ENCODE results near the gene GNAL. TPM values are rescaled to one million over a fixed set of nuclear protein-coding genes. Genes with fewer than 3 reads are reported as not detected.

Gene GNAL
- total RNA-seq, 1 donor from 2014 or later = 12.0 TPM

- no peak for DNase-seq (ENCODE audit: low spot score in 2 of 2, unreplicated experiment in 2 of 2)
- no peak overlapping the region for H3K4me3 Mint-ChIP-seq
- no peaks in the 10 kb centered on the region for H3K36me3 Mint-ChIP-seq
- H3K27ac Mint-ChIP-seq = no peak overlapping the region
- H3K27me3 Mint-ChIP-seq (ENCODE audit: low read depth) = no peaks in the 10 kb centered on the region
- H3K9me3 Mint-ChIP-seq = no peaks in the 10 kb centered on the region
- peaks cover 3% of the 10 kb centered on the region for H3K4me1 Mint-ChIP-seq
- no peak for TF ChIP-seq CTCF (IDR thresholded peaks at IDR 0.05; ENCODE audit: unreplicated experiment)
These were observed 134.5 kb downstream of the GNAL start for GRCh38 chr18:11823545-11823944.

- Mint-ChIP-seq H3K9me3 (no peaks in the 10 kb centered on the region), H3K36me3 (no peaks in the 10 kb centered on the region), H3K27ac (no peak overlapping the region), H3K4me3 (no peak overlapping the region), H3K27me3 (ENCODE audit: low read depth) (no peaks in the 10 kb centered on the region), H3K4me1 (peaks cover 12% of the 10 kb centered on the region)
- TF ChIP-seq CTCF (IDR thresholded peaks at IDR 0.05; ENCODE audit: unreplicated experiment) = no peak
- DNase-seq (ENCODE audit: low spot score in 2 of 2, unreplicated experiment in 2 of 2) = no peak
These were observed 137.8 kb downstream of the GNAL start for GRCh38 chr18:11826836-11827235.

- no peak for DNase-seq (ENCODE audit: low spot score in 2 of 2, unreplicated experiment in 2 of 2)
- no peaks in the 10 kb centered on the region for H3K9me3 Mint-ChIP-seq
- TF ChIP-seq CTCF (IDR thresholded peaks at IDR 0.05; ENCODE audit: unreplicated experiment) = no peak
- no peaks in the 10 kb centered on the region for H3K36me3 Mint-ChIP-seq
- H3K27ac Mint-ChIP-seq = peak overlapping the region; percentile 5
- H3K4me1 Mint-ChIP-seq = peaks cover 9% of the 10 kb centered on the region
- no peaks in the 10 kb centered on the region for H3K27me3 Mint-ChIP-seq (ENCODE audit: low read depth)
- H3K4me3 Mint-ChIP-seq = no peak overlapping the region
These were observed 139.8 kb downstream of the GNAL start for GRCh38 chr18:11828786-11829432.

GRCh38 chr18:11830585-11830984, 141.5 kb downstream of the GNAL start:
- DNase-seq (ENCODE audit: low spot score in 2 of 2, unreplicated experiment in 2 of 2) = no peak
- no peak for TF ChIP-seq CTCF (IDR thresholded peaks at IDR 0.05; ENCODE audit: unreplicated experiment)
- Mint-ChIP-seq H3K4me3 (no peak overlapping the region), H3K9me3 (no peaks in the 10 kb centered on the region), H3K4me1 (peaks cover 9% of the 10 kb centered on the region), H3K36me3 (no peaks in the 10 kb centered on the region), H3K27me3 (ENCODE audit: low read depth) (no peaks in the 10 kb centered on the region), H3K27ac (no peak overlapping the region)

- H3K9me3 Mint-ChIP-seq = no peaks in the 10 kb centered on the region
- no peaks in the 10 kb centered on the region for H3K27me3 Mint-ChIP-seq (ENCODE audit: low read depth)
- H3K36me3 Mint-ChIP-seq = no peaks in the 10 kb centered on the region
- no peak for TF ChIP-seq CTCF (IDR thresholded peaks at IDR 0.05; ENCODE audit: unreplicated experiment)
- DNase-seq (ENCODE audit: low spot score in 2 of 2, unreplicated experiment in 2 of 2) = no peak
- H3K27ac Mint-ChIP-seq = no peak overlapping the region
- no peak overlapping the region for H3K4me3 Mint-ChIP-seq
- peaks cover 9% of the 10 kb centered on the region for H3K4me1 Mint-ChIP-seq
These were observed 142.9 kb downstream of the GNAL start for GRCh38 chr18:11831921-11832320.

- Mint-ChIP-seq H3K4me1 (no peaks in the 10 kb centered on the region), H3K27me3 (ENCODE audit: low read depth) (no peaks in the 10 kb centered on the region), H3K27ac (no peak overlapping the region), H3K36me3 (no peaks in the 10 kb centered on the region), H3K9me3 (no peaks in the 10 kb centered on the region), H3K4me3 (no peak overlapping the region)
- TF ChIP-seq CTCF (IDR thresholded peaks at IDR 0.05; ENCODE audit: unreplicated experiment) = no peak
- DNase-seq (ENCODE audit: low spot score in 2 of 2, unreplicated experiment in 2 of 2) = no peak
These were observed 145.7 kb downstream of the GNAL start for GRCh38 chr18:11834772-11835171.

Measured in mesothelial cell of epicardium (in vitro differentiated cells).